ENCODE data around the gene LMAN1. TPM values are rescaled to one million over a fixed set of nuclear protein-coding genes. Genes with fewer than 3 reads are reported as not detected.

The LMAN1 gene
- total RNA-seq, 3 donors from 2014 or later: 42.7 to 54.1 (median 48.5) TPM

- Histone ChIP-seq H3K4me3 (no peak overlapping the region), H3K4me1 (ENCODE audit: low read depth) (no peaks in the 10 kb centered on the region), H3K9me3 (peaks cover 7% of the 10 kb centered on the region), H3K36me3 (ENCODE audit: low read depth) (peaks cover 5% of the 10 kb centered on the region)
- ATAC-seq: no peak
- intact Hi-C loops (cut with DNase I, micrococcal nuclease): no loop called here
- TF ChIP-seq CTCF (IDR thresholded peaks at IDR 0.05): no peak
- DNase-seq: no peak
Observed at GRCh38 chr18:59344996-59345395, 14.1 kb downstream of the LMAN1 start.

GRCh38 chr18:59343926-59344325 lies 15.1 kb downstream of the LMAN1 start:
- Histone ChIP-seq H3K4me3 (no peak overlapping the region), H3K36me3 (ENCODE audit: low read depth) (peaks cover 5% of the 10 kb centered on the region), H3K4me1 (ENCODE audit: low read depth) (no peaks in the 10 kb centered on the region), H3K9me3 (peaks cover 7% of the 10 kb centered on the region)
- ATAC-seq (no peak), DNase-seq (no peak)
- intact Hi-C loops (cut with DNase I, micrococcal nuclease): no loop called here
- TF ChIP-seq CTCF (IDR thresholded peaks at IDR 0.05): no peak

GRCh38 chr18:59340817-59341216 lies 18.2 kb downstream of the LMAN1 start:
- Histone ChIP-seq H3K9me3 (peaks cover 7% of the 10 kb centered on the region), H3K4me3 (no peak overlapping the region), H3K4me1 (ENCODE audit: low read depth) (no peaks in the 10 kb centered on the region), H3K36me3 (ENCODE audit: low read depth) (peaks cover 5% of the 10 kb centered on the region)
- ATAC-seq: no peak
- no peak for TF ChIP-seq CTCF (IDR thresholded peaks at IDR 0.05)
- intact Hi-C loops (cut with DNase I, micrococcal nuclease): no loop called here
- no peak for DNase-seq

DNA sequence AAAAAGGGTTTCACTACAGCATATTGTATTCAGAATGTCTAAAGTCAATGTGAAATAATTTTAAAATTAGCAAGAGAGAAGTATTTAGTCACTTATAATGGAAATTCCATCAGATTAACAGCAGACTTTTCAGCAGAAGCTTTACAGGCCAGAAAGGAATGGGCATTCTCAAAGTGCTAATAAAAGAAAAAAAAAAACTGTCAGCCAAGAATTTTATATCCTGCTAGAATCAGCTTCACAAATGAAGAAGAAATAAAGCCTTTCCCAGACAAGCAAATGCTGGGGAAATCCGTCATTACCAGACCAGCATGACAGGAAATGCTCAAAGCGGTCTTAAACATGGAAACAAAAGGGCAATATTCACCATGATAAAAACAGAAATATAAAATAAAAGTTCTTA lies 18.8 kb downstream of the LMAN1 start:
- Histone ChIP-seq H3K36me3 (ENCODE audit: low read depth) (peaks cover 5% of the 10 kb centered on the region), H3K4me1 (ENCODE audit: low read depth) (no peaks in the 10 kb centered on the region), H3K9me3 (peaks cover 7% of the 10 kb centered on the region), H3K4me3 (no peak overlapping the region)
- ATAC-seq (no peak), DNase-seq (no peak)
- intact Hi-C loops (cut with DNase I, micrococcal nuclease): no loop called here
- TF ChIP-seq CTCF (IDR thresholded peaks at IDR 0.05): no peak

GRCh38 chr18:59332986-59333385 lies 26.1 kb downstream of the LMAN1 start:
- no peak for DNase-seq
- Histone ChIP-seq H3K36me3 (ENCODE audit: low read depth) (no peaks in the 10 kb centered on the region), H3K4me3 (no peak overlapping the region), H3K4me1 (ENCODE audit: low read depth) (no peaks in the 10 kb centered on the region), H3K9me3 (no peaks in the 10 kb centered on the region)
- no peak for ATAC-seq
- intact Hi-C loops (cut with DNase I, micrococcal nuclease): no loop called here
- no peak for TF ChIP-seq CTCF (IDR thresholded peaks at IDR 0.05)

- no peak for DNase-seq
Observed at GRCh38 chr18:59328683-59329082, 30.4 kb downstream of the LMAN1 start.

More at GRCh38 chr18:59328683-59329082, 30.4 kb downstream of the LMAN1 start:
- Histone ChIP-seq H3K9me3 (no peaks in the 10 kb centered on the region), H3K36me3 (ENCODE audit: low read depth) (no peaks in the 10 kb centered on the region), H3K4me3 (no peak overlapping the region), H3K4me1 (ENCODE audit: low read depth) (no peaks in the 10 kb centered on the region)
- intact Hi-C loops (cut with DNase I, micrococcal nuclease): no loop called here
- no peak for TF ChIP-seq CTCF (IDR thresholded peaks at IDR 0.05)
- no peak for ATAC-seq
